Vagina (tissue), 2 donors: Measurements from ENCODE around the gene MIPEP.

Experiments
- CTCF ChIP-seq, 3 experiments: fragments of 450-650 bp in 2 of 3; fragments of 200-600 bp in 1 of 3; sonication (generic) in 1 of 3; IDR thresholded peaks; one replicate each; pipeline ENCODE4 v1.5.1; 2017 to 2019; ENCODE audit warnings: antibody characterized with exemption in 3 of 3, mild to moderate bottlenecking in 2 of 3, moderate library complexity in 2 of 3
- POLR2A ChIP-seq, 2 donors: fragments of 450-650 bp; IDR thresholded peaks; one replicate each; pipeline ENCODE4 v1.6.1; 2017; ENCODE audit warnings: antibody characterized with exemption in 2 of 2, mild to moderate bottlenecking in 2 of 2, moderate library complexity in 2 of 2
- POLR2AphosphoS5 ChIP-seq, 2 donors: sonication (generic); formaldehyde crosslinking; IDR thresholded peaks; one replicate each; pipeline ENCODE4 v1.9.0; 2017; ENCODE audit warnings: antibody characterized with exemption in 2 of 2, mild to moderate bottlenecking in 2 of 2, low read depth in 1 of 2; ENCODE audit not compliant: insufficient read depth in 1 of 2

- TF ChIP-seq CTCF (IDR thresholded peaks at IDR 0.05) (no peak), POLR2A (IDR thresholded peaks at IDR 0.05) (no peak), POLR2AphosphoS5 (IDR thresholded peaks at IDR 0.05; ENCODE audit: insufficient read depth in 1 of 2, low read depth in 1 of 2) (no peak)
These were observed 206.1 kb downstream of the MIPEP start for GRCh38 chr13:23683084-23683483.
